ENCODE results near the gene BLOC1S2.
"Not testable (repeated sequence)": the region's sequence is repeated elsewhere in the genome, so short reads cannot be mapped to it uniquely, and the experiment has no call there.

Gene BLOC1S2

GRCh38 chr10:100293066-100293465, 6.6 kb upstream of the BLOC1S2 start:
- TF ChIP-seq CTCF (IDR thresholded peaks at IDR 0.05; ENCODE audit: extremely low read depth, insufficient read depth, missing control alignments): no peak
- in situ Hi-C loops (cut with MboI; ENCODE audit: low pct_unique_long_range_greater_than_20kb, low sequenced_read_pairs, unreplicated experiment): no loop called here
- no peak for DNase-seq (ENCODE audit: low spot score)

- DNase-seq (ENCODE audit: low spot score); in situ Hi-C loops (cut with MboI; ENCODE audit: low pct_unique_long_range_greater_than_20kb, low sequenced_read_pairs, unreplicated experiment): not testable (repeated sequence)
These were observed 5.8 kb upstream of the BLOC1S2 start for GRCh38 chr10:100292300-100292699.

- no peak for DNase-seq (ENCODE audit: low spot score)
- in situ Hi-C loops (cut with MboI; ENCODE audit: low pct_unique_long_range_greater_than_20kb, low sequenced_read_pairs, unreplicated experiment): no loop called here
- TF ChIP-seq CTCF (IDR thresholded peaks at IDR 0.05; ENCODE audit: extremely low read depth, insufficient read depth, missing control alignments): no peak
These were observed 4.9 kb upstream of the BLOC1S2 start for GRCh38 chr10:100291356-100291755.

- in situ Hi-C loops (cut with MboI; ENCODE audit: low pct_unique_long_range_greater_than_20kb, low sequenced_read_pairs, unreplicated experiment): no loop called here
- DNase-seq (ENCODE audit: low spot score): no peak
- no peak for TF ChIP-seq CTCF (IDR thresholded peaks at IDR 0.05; ENCODE audit: extremely low read depth, insufficient read depth, missing control alignments)
These were observed 3.2 kb upstream of the BLOC1S2 start for GRCh38 chr10:100289641-100290040.

- DNase-seq (ENCODE audit: low spot score): no peak
- in situ Hi-C loops (cut with MboI; ENCODE audit: low pct_unique_long_range_greater_than_20kb, low sequenced_read_pairs, unreplicated experiment): no loop called here
- TF ChIP-seq CTCF (IDR thresholded peaks at IDR 0.05; ENCODE audit: extremely low read depth, insufficient read depth, missing control alignments): no peak
These were observed 1.7 kb upstream of the BLOC1S2 start for GRCh38 chr10:100288196-100288595.

GRCh38 chr10:100287756-100288155, 1.3 kb upstream of the BLOC1S2 start:
- no peak for DNase-seq (ENCODE audit: low spot score)
- in situ Hi-C loops (cut with MboI; ENCODE audit: low pct_unique_long_range_greater_than_20kb, low sequenced_read_pairs, unreplicated experiment): no loop called here
- TF ChIP-seq CTCF (IDR thresholded peaks at IDR 0.05; ENCODE audit: extremely low read depth, insufficient read depth, missing control alignments): no peak

- DNase-seq (ENCODE audit: low spot score); in situ Hi-C loops (cut with MboI; ENCODE audit: low pct_unique_long_range_greater_than_20kb, low sequenced_read_pairs, unreplicated experiment): not testable (repeated sequence)
These were observed 1.2 kb downstream of the BLOC1S2 start for GRCh38 chr10:100285326-100285725.

GRCh38 chr10:100282907-100283306, 3.6 kb downstream of the BLOC1S2 start:
- no peak for DNase-seq (ENCODE audit: low spot score)
- in situ Hi-C loops (cut with MboI; ENCODE audit: low pct_unique_long_range_greater_than_20kb, low sequenced_read_pairs, unreplicated experiment): no loop called here
- TF ChIP-seq CTCF (IDR thresholded peaks at IDR 0.05; ENCODE audit: extremely low read depth, insufficient read depth, missing control alignments): no peak

- DNase-seq (ENCODE audit: low spot score); in situ Hi-C loops (cut with MboI; ENCODE audit: low pct_unique_long_range_greater_than_20kb, low sequenced_read_pairs, unreplicated experiment): not testable (repeated sequence)
These were observed 9.5 kb downstream of the BLOC1S2 start for GRCh38 chr10:100276971-100277370.
